Measurements from ENCODE around the gene PCBP3.

The PCBP3 gene

DNA sequence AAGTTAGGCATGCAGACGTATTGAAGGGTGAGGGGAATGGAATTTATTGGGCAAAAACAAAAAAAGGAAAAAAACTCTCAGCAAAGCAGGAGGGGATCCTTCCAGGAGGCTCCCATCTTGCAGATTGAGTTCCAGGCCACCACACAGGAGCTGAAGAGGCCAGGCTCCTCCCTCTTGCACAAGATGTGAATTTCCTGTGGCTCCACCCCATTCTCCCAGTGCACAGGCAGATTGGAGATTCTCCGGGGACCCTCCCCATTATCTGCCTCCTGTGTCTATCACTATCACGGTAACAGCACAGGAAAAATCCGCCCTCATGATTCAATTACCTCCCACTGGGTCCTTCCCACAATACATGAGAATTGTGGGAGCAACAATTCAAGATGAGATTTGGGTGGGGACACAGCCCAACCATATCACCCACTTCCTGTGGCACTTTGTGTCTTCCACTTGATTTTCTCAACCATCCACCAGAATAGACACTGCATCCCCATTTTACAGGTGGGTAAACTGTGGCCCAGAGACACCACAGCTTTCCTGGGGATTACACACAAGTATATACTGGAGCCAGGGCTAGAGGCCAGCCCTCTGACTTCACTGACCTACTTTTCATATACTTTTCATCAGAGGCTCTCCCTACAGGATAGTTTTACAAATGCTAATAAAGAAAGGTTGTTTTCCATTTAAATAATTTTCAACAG lies 319.2 kb downstream of the PCBP3 start:
- TF ChIP-seq, protein P1, sequence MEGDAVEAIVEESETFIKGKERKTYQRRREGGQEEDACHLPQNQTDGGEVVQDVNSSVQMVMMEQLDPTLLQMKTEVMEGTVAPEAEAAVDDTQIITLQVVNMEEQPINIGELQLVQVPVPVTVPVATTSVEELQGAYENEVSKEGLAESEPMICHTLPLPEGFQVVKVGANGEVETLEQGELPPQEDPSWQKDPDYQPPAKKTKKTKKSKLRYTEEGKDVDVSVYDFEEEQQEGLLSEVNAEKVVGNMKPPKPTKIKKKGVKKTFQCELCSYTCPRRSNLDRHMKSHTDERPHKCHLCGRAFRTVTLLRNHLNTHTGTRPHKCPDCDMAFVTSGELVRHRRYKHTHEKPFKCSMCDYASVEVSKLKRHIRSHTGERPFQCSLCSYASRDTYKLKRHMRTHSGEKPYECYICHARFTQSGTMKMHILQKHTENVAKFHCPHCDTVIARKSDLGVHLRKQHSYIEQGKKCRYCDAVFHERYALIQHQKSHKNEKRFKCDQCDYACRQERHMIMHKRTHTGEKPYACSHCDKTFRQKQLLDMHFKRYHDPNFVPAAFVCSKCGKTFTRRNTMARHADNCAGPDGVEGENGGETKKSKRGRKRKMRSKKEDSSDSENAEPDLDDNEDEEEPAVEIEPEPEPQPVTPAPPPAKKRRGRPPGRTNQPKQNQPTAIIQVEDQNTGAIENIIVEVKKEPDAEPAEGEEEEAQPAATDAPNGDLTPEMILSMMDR (IDR thresholded peaks at IDR 0.05; ENCODE audit: low read depth, low read length, missing control alignments), result no peak
- in situ Hi-C loops (cut with HindIII; ENCODE audit: low sequenced_read_pairs), result no loop called here
- no peak for DNase-seq (ENCODE audit: low read depth)
- H3K4me3 ChIP-seq (ENCODE audit: low read depth, low read length), result no peak overlapping the region

DNA sequence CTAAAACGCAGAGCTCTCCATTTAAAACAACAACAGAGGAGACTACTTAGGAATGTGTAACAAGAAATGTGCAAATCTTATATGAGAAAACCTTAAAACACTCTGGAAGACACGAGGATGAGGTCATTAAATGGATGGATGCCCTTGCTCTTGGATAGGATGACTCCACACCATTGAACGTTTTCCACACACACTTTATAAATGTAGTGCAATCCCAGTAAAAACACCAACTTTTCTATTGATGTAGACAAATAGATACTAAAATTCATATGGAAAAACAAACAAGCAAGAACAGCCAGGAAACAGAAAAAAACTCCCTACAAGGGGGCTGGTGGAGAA lies 319.7 kb downstream of the PCBP3 start:
- TF ChIP-seq, protein P1 (IDR thresholded peaks at IDR 0.05; ENCODE audit: low read depth, low read length, missing control alignments), result no peak
- no peak overlapping the region for H3K4me3 ChIP-seq (ENCODE audit: low read depth, low read length)
- DNase-seq (ENCODE audit: low read depth), result no peak
- in situ Hi-C loops (cut with HindIII; ENCODE audit: low sequenced_read_pairs), result no loop called here

DNA sequence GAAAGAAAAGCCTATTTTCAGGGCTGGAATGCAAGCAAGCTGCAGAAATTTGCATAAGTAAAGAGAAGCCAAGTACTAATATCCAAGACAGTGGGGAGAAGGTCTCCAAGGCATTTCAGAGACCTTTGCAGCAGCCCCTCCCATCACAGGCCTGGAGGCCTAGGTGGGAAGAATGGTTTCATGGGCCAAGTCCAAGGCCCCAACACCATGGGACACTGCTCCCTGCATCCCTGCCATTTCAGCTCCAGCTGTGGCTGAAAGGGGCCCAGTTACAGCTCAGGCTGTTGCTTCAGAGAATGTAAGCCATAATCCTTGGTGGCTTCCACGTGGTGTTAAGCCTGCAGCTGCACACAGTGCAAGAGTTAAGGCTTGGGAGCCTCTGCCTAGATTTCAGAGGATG lies 321.1 kb downstream of the PCBP3 start:
- H3K4me3 ChIP-seq (ENCODE audit: low read depth, low read length), result no peak overlapping the region
- DNase-seq (ENCODE audit: low read depth), result no peak
- TF ChIP-seq, protein P1 (IDR thresholded peaks at IDR 0.05; ENCODE audit: low read depth, low read length, missing control alignments), result no peak
- in situ Hi-C loops (cut with HindIII; ENCODE audit: low sequenced_read_pairs), result no loop called here

DNA sequence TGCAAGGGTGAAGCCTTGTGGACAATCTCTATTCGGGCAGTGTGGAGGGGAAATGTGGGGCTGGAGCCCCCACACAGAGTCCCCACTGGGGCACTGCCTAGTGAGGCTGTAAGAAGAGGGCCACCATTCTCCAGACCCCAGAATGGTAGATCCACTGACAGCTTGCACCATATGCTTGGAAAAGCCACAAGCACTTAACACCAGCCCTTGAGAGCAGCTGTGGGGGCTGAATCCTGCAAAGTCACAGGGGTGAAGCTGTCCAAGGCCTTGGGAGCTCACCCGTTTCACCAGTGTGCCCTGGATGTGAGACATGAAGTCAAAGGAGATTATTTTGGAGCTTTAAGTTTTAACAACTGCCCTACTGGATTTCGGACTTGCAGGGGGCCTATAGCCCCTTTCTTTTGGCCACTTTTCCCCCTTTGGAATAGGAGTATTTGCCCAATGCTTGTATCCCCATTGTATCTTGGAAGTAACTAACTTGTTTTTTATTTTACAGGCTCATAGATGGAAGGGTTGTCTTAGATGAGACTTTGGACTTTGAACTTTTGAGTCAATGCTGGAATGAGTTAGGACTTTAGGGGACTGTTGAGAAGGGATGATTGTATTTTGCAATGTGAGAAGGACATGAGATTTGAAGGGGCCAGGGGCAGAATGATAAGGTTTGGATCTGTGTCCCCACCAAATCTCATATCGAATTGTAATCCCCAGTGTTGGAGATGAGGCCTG lies 321.7 kb downstream of the PCBP3 start:
- TF ChIP-seq, protein P1 (IDR thresholded peaks at IDR 0.05; ENCODE audit: low read depth, low read length, missing control alignments), result no peak
- H3K4me3 ChIP-seq (ENCODE audit: low read depth, low read length), result no peak overlapping the region
- in situ Hi-C loops (cut with HindIII; ENCODE audit: low sequenced_read_pairs), result no loop called here
- DNase-seq (ENCODE audit: low read depth), result no peak

DNA sequence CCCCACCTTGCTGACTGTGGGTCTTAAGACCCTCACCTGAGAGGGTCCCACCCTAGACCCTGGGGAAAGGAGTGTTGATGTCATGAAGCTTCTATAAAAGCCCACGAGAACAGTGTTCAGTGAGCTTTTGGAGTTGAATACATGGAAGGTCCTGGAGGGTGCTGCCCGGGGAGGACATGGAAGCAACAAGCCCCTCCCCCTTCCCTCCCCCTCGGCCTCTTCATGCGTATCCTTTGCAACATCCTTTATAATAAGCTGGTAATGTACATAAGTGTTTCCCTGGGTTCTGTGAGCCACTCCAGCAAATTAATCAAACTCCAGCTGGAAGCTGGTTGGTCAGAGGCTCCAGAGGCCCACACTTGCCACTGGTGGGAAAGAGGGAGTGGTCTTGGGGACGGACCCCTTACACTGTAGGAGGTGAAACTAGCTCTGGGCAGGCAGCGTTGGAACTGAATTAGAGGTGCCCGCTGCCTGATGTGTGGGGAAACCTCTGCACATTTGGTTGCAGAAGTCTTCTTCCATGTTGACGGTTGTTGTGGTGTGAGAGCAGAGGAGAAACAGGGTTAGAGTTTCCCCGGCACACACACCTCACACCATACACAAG lies 323.4 kb downstream of the PCBP3 start:
- no peak for DNase-seq (ENCODE audit: low read depth)
- TF ChIP-seq, protein P1 (IDR thresholded peaks at IDR 0.05; ENCODE audit: low read depth, low read length, missing control alignments), result no peak
- in situ Hi-C loops (cut with HindIII; ENCODE audit: low sequenced_read_pairs), result no loop called here
- no peak overlapping the region for H3K4me3 ChIP-seq (ENCODE audit: low read depth, low read length)

DNA sequence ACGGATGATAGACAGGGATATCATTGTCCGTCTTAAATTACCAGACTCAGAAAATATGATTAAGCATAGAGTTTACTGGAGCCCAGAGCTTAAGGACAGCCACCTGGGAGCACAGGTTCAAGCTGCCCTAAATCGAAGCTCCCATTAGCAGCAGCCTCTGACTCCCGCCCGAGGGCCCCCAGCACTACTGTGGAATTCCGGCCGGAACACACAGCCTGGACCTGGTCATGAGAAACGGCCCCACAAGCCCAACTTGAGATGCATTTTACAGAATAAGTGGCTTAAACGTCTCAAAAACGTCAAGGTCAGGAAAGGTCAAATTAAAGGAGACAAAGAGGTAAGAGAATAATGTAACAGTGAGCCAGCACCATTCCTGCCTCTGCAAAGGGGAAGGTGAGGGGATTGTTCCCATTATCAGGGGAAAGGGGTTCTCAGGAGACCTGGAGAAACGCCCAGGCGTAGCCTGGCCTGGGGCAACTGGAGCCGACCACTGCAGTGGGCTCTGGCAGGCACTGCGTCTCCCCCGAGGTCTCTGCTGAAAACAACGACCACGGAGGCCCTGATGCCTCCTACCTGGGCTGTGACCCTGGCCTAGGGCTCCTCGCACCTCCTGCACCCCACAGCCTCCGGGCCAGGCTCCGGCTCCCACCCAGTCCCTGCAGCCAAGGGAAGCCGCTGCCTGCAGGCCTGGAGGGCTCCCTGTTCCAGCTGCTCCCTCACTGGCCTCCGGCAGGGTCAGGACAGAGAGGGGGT lies 326.6 kb downstream of the PCBP3 start:
- TF ChIP-seq, protein P1 (IDR thresholded peaks at IDR 0.05; ENCODE audit: low read depth, low read length, missing control alignments), result no peak
- in situ Hi-C loops (cut with HindIII; ENCODE audit: low sequenced_read_pairs), result no loop called here
- DNase-seq (ENCODE audit: low read depth), result no peak
- H3K4me3 ChIP-seq (ENCODE audit: low read depth, low read length), result no peak overlapping the region

Measured in astrocyte of the cerebellum (primary cell).